Nephron progenitor cell (in vitro differentiated cells): Measurements from ENCODE around the gene LAMB1.

Experiments
- DNase-seq: peaks from one replicate; pipeline ENCODE4 v3.0.0; 2021
- H3K27ac Mint-ChIP-seq: 2 replicates; pipeline ENCODE4 v1.8.0; 2021; ENCODE audit warnings: mild to moderate bottlenecking, moderate library complexity, mixed read lengths
- H3K27me3 Mint-ChIP-seq: 2 replicates; pipeline ENCODE4 v1.8.0; 2021; ENCODE audit warnings: mild to moderate bottlenecking, low read depth, mixed read lengths; ENCODE audit not compliant: poor library complexity
- H3K36me3 Mint-ChIP-seq: 2 replicates; pipeline ENCODE4 v1.8.0; 2021; ENCODE audit warnings: low read depth, mixed read lengths
- H3K4me1 Mint-ChIP-seq: 2 replicates; pipeline ENCODE4 v1.8.0; 2021; ENCODE audit warnings: mixed read lengths
- H3K4me3 Mint-ChIP-seq: 2 replicates; pipeline ENCODE4 v1.8.0; 2021; ENCODE audit warnings: mild to moderate bottlenecking, moderate library complexity, mixed read lengths
- H3K9me3 Mint-ChIP-seq: 2 replicates; pipeline ENCODE4 v1.8.0; 2021; ENCODE audit warnings: mild to moderate bottlenecking, moderate library complexity, mixed read lengths
- CTCF ChIP-seq: fragments of 200-600 bp; sonication (generic); IDR thresholded peaks from 2 replicates; pipeline ENCODE4 v1.5.0; 2021; ENCODE audit warnings: antibody characterized with exemption

The LAMB1 gene

GRCh38 chr7:108045669-108046068, 42.7 kb upstream of the LAMB1 start:
- no peak overlapping the region for H3K4me3 Mint-ChIP-seq
- TF ChIP-seq CTCF: no peak
- no peaks in the 10 kb centered on the region for H3K36me3 Mint-ChIP-seq
- no peaks in the 10 kb centered on the region for H3K9me3 Mint-ChIP-seq
- H3K4me1 Mint-ChIP-seq: no peaks in the 10 kb centered on the region
- no peak overlapping the region for H3K27ac Mint-ChIP-seq
- no peak for DNase-seq
- no peaks in the 10 kb centered on the region for H3K27me3 Mint-ChIP-seq

- Mint-ChIP-seq H3K36me3 (no peaks in the 10 kb centered on the region), H3K4me3 (no peak overlapping the region), H3K27me3 (no peaks in the 10 kb centered on the region), H3K9me3 (no peaks in the 10 kb centered on the region), H3K27ac (no peak overlapping the region), H3K4me1 (no peaks in the 10 kb centered on the region)
- no peak for TF ChIP-seq CTCF
- DNase-seq: no peak
These were observed 42.2 kb upstream of the LAMB1 start for GRCh38 chr7:108045154-108045553.

- Mint-ChIP-seq H3K36me3 (no peaks in the 10 kb centered on the region), H3K4me3 (no peak overlapping the region), H3K27me3 (peaks cover 5% of the 10 kb centered on the region), H3K9me3 (no peaks in the 10 kb centered on the region), H3K27ac (no peak overlapping the region), H3K4me1 (no peaks in the 10 kb centered on the region)
- DNase-seq: no peak
- TF ChIP-seq CTCF: no peak
These were observed 41.4 kb upstream of the LAMB1 start for GRCh38 chr7:108044345-108044744.

GRCh38 chr7:108038986-108039385, 36.0 kb upstream of the LAMB1 start:
- Mint-ChIP-seq H3K27me3 (peaks cover 5% of the 10 kb centered on the region), H3K4me3 (no peak overlapping the region), H3K4me1 (peaks cover 23% of the 10 kb centered on the region), H3K9me3 (no peaks in the 10 kb centered on the region), H3K27ac (peak overlapping the region; percentile 31), H3K36me3 (no peaks in the 10 kb centered on the region)
- DNase-seq: no peak
- no peak for TF ChIP-seq CTCF

GRCh38 chr7:108037741-108038140, 34.8 kb upstream of the LAMB1 start:
- Mint-ChIP-seq H3K9me3 (no peaks in the 10 kb centered on the region), H3K27ac (no peak overlapping the region)
- TF ChIP-seq CTCF: no peak

GRCh38 chr7:108037140-108037539, 34.2 kb upstream of the LAMB1 start:
- no peak for DNase-seq
- Mint-ChIP-seq H3K9me3 (no peaks in the 10 kb centered on the region), H3K27ac (no peak overlapping the region), H3K4me1 (peaks cover 26% of the 10 kb centered on the region), H3K27me3 (peaks cover 5% of the 10 kb centered on the region), H3K36me3 (no peaks in the 10 kb centered on the region), H3K4me3 (no peak overlapping the region)
- no peak for TF ChIP-seq CTCF

More at GRCh38 chr7:108037741-108038140, 34.8 kb upstream of the LAMB1 start:
- Mint-ChIP-seq H3K27me3 (peaks cover 5% of the 10 kb centered on the region), H3K36me3 (no peaks in the 10 kb centered on the region), H3K4me1 (peaks cover 26% of the 10 kb centered on the region), H3K4me3 (no peak overlapping the region)
- no peak for DNase-seq
